ENCODE data around the gene ASF1A. TPM values are rescaled to one million over a fixed set of nuclear protein-coding genes. Genes with fewer than 3 reads are reported as not detected.

The ASF1A gene
- total and polyA plus RNA-seq, 4 donors = 5.6 to 27.0 (median 7.2) TPM

- Histone ChIP-seq H3K9ac (ENCODE audit: low read depth in 1 of 2, low read length in 2 of 2) (no peak overlapping the region), H3K27ac (ENCODE audit: low read depth in 1 of 2, low read length in 2 of 2) (no peak overlapping the region), H3K27me3 (ENCODE audit: control insufficient read depth in 4 of 4, insufficient read depth in 4 of 4, low read length in 3 of 4) (no peaks in the 10 kb centered on the region), H3K36me3 (ENCODE audit: control insufficient read depth in 4 of 4, insufficient read depth in 3 of 4, low read depth in 1 of 4, low read length in 3 of 4) (peaks cover 0 to 3% (median 0%) of the 10 kb centered on the region in 4 donors), H3K4me3 (ENCODE audit: low read depth in 1 of 3, low read length in 3 of 3) (no peak overlapping the region), H3K4me1 (ENCODE audit: control insufficient read depth in 4 of 4, insufficient read depth in 4 of 4, low read length in 3 of 4) (no peaks in the 10 kb centered on the region), H3K9me3 (ENCODE audit: control insufficient read depth in 4 of 4, low read length in 3 of 4) (no peaks in the 10 kb centered on the region)
- 75% methylated on average over 7 of the region's 7 CpGs for WGBS
- no peak for TF ChIP-seq RXRA (IDR thresholded peaks at IDR 0.05)
- TF ChIP-seq REST (IDR thresholded peaks at IDR 0.05) = no peak
- no peak for TF ChIP-seq GABPA (IDR thresholded peaks at IDR 0.05 in 1 of 2, conservative IDR thresholded peaks at IDR 0.05 in 1 of 2)
- TF ChIP-seq NR2F2 (IDR thresholded peaks at IDR 0.05) = no peak
- TF ChIP-seq HNF4G (IDR thresholded peaks at IDR 0.05) = no peak
- no peak for TF ChIP-seq TAF1 (conservative IDR thresholded peaks at IDR 0.05)
- no peak for TF ChIP-seq CTCF (IDR thresholded peaks at IDR 0.05; ENCODE audit: low read depth, low read length, missing input control)
- no peak for TF ChIP-seq ZBTB33 (IDR thresholded peaks at IDR 0.05)
- DNase-seq (ENCODE audit: low spot score) = no peak
Measured at GRCh38 chr6:118864341-118865099, 29.4 kb upstream of the ASF1A start.

- Histone ChIP-seq H3K4me3 (ENCODE audit: low read depth in 1 of 3, low read length in 3 of 3) (no peak overlapping the region), H3K4me1 (ENCODE audit: control insufficient read depth in 4 of 4, insufficient read depth in 4 of 4, low read length in 3 of 4) (no peaks in the 10 kb centered on the region), H3K9me3 (ENCODE audit: control insufficient read depth in 4 of 4, low read length in 3 of 4) (no peaks in the 10 kb centered on the region), H3K9ac (ENCODE audit: low read depth in 1 of 2, low read length in 2 of 2) (no peak overlapping the region), H3K27me3 (ENCODE audit: control insufficient read depth in 4 of 4, insufficient read depth in 4 of 4, low read length in 3 of 4) (no peaks in the 10 kb centered on the region), H3K27ac (ENCODE audit: low read depth in 1 of 2, low read length in 2 of 2) (no peak overlapping the region), H3K36me3 (ENCODE audit: control insufficient read depth in 4 of 4, insufficient read depth in 3 of 4, low read depth in 1 of 4, low read length in 3 of 4) (peaks cover 0 to 3% (median 0%) of the 10 kb centered on the region in 4 donors)
- 72% methylated on average over 2 of the region's 2 CpGs for WGBS
- TF ChIP-seq EGR1 (IDR thresholded peaks at IDR 0.05; ENCODE audit: low read depth in 2 of 2) = no peak
- TF ChIP-seq HNF4G (IDR thresholded peaks at IDR 0.05) = no peak
- no peak for TF ChIP-seq GABPA (IDR thresholded peaks at IDR 0.05 in 1 of 2, conservative IDR thresholded peaks at IDR 0.05 in 1 of 2)
- TF ChIP-seq ATF3 (IDR thresholded peaks at IDR 0.05) = no peak
- TF ChIP-seq ZBTB33 (IDR thresholded peaks at IDR 0.05) = no peak
- no peak for TF ChIP-seq MAX (IDR thresholded peaks at IDR 0.05)
- TF ChIP-seq NR2F2 (IDR thresholded peaks at IDR 0.05) = no peak
- no peak for TF ChIP-seq HNF4A (conservative IDR thresholded peaks at IDR 0.05)
- no peak for TF ChIP-seq FOXA2 (IDR thresholded peaks at IDR 0.05)
- TF ChIP-seq TAF1 (conservative IDR thresholded peaks at IDR 0.05) = no peak
- no peak for TF ChIP-seq CTCF (IDR thresholded peaks at IDR 0.05; ENCODE audit: low read depth, low read length, missing input control)
- TF ChIP-seq YY1 (IDR thresholded peaks at IDR 0.05) = no peak
- TF ChIP-seq JUND (IDR thresholded peaks at IDR 0.05) = no peak
- no peak for TF ChIP-seq RAD21 (IDR thresholded peaks at IDR 0.05)
- DNase-seq (ENCODE audit: low spot score) = no peak
Measured at GRCh38 chr6:118865100-118865391, 28.9 kb upstream of the ASF1A start.
